ENCODE results near the gene SERPINA6. TPM values are rescaled to one million over a fixed set of nuclear protein-coding genes. Genes with fewer than 3 reads are reported as not detected.
"Not testable (repeated sequence)": the region's sequence is repeated elsewhere in the genome, so short reads cannot be mapped to it uniquely, and the experiment has no call there.

The SERPINA6 gene
- total and polyA plus RNA-seq, 12 donors = not detected

DNA sequence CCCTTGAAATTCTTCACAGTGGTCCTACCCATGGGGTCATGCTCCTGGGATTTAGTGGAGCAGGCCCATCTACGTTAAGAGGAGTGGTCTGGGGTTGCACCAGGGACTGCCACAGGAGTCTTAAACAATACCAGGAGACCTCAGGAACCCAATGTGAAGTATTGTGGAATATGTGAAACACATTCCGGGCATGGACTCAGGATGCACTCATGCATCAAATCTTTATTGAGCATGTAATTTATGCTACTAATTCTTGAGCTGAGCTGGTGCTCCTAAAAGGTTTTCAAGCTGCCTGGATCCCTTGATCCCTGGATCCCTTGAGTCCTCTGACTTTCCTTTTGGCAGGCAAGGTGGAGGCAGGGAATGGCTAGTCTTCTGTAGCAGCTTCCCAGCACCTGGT, 38.9 kb downstream of the SERPINA6 start:
- DNase-seq = no peak
- intact Hi-C loops (cut with DNase I) = no loop called here
- no peak for ATAC-seq
- no peak overlapping the region for H3K27ac ChIP-seq
- TF ChIP-seq, protein P1, sequence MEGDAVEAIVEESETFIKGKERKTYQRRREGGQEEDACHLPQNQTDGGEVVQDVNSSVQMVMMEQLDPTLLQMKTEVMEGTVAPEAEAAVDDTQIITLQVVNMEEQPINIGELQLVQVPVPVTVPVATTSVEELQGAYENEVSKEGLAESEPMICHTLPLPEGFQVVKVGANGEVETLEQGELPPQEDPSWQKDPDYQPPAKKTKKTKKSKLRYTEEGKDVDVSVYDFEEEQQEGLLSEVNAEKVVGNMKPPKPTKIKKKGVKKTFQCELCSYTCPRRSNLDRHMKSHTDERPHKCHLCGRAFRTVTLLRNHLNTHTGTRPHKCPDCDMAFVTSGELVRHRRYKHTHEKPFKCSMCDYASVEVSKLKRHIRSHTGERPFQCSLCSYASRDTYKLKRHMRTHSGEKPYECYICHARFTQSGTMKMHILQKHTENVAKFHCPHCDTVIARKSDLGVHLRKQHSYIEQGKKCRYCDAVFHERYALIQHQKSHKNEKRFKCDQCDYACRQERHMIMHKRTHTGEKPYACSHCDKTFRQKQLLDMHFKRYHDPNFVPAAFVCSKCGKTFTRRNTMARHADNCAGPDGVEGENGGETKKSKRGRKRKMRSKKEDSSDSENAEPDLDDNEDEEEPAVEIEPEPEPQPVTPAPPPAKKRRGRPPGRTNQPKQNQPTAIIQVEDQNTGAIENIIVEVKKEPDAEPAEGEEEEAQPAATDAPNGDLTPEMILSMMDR (IDR thresholded peaks at IDR 0.05) = no peak
- H3K36me3 ChIP-seq = no peaks in the 10 kb centered on the region
- no peaks in the 10 kb centered on the region for H3K4me1 ChIP-seq
- WGBS, 2 donors = 81 to 96% methylated on average over 2 of the region's 2 CpGs
- peaks cover 0 to 5% (median 0%) of the 10 kb centered on the region in 7 donors for H3K27me3 ChIP-seq
- H3K4me3 ChIP-seq = no peak overlapping the region
- H3K9me3 ChIP-seq = no peaks in the 10 kb centered on the region

DNA sequence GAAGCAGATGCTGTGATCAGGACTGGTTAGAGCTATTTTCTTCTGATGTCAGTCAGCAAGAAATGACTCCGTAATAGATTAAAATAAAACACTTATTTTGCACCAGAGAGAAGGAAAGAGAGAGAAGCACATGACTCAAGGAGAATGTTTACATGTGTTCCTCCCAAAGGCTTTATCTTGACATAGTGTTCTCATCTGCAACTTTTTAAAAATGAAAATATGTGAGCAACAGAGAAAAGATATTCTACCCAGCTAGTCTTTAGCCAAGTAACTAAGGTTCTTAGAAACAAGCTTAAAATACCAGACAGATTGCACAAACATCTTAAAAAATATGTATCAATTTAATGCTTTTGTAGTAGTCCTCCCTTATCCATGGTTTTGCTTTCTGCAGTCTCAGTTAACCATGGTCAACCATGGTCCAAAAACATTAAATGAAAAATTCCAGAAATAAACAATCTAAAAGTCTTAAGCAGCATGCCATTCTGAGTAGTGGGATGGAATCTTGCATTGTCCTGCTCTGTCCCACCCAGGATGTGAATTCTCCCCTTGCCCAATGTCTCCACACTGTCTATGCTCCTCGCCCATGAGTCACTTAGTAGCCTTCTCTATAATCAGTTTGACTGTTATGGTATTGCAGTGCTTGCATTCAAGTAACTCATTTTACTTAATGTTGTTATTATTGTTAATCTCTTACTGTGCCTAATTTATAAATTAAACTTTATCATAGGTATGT, 40.0 kb downstream of the SERPINA6 start:
- Histone ChIP-seq H3K27ac (no peak overlapping the region), H3K4me3 (no peak overlapping the region), H3K4me1 (no peaks in the 10 kb centered on the region), H3K36me3 (no peaks in the 10 kb centered on the region), H3K27me3 (peaks cover 0 to 8% (median 0%) of the 10 kb centered on the region in 7 donors), H3K9me3 (no peaks in the 10 kb centered on the region)
- DNase-seq (no peak), ATAC-seq (no peak)
- TF ChIP-seq, protein P1 (IDR thresholded peaks at IDR 0.05) = no peak
- intact Hi-C loops (cut with DNase I) = no loop called here
- 79 to 86% methylated on average over 2 of the region's 2 CpGs for WGBS, 2 donors

DNA sequence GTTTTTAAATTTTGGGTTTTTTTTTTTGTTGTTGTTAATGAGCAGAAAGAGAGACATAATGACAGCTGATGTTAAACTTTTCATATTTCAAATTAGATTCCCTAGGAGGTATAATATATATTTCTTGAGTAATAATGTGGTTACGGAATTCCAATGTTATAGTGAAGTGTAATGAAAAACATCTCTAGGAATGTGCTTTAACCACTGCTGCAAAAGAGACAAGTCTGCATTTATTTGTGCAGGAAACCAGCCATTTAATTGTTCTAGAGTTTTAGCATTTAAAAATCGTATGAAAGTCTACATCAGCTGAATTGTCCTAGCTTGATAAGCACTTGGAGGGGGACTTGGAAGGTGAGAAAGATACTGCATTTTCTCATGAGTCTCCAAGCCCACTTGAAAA, 44.4 kb downstream of the SERPINA6 start:
- TF ChIP-seq, protein P1 (IDR thresholded peaks at IDR 0.05) = no peak
- H3K4me1 ChIP-seq = no peaks in the 10 kb centered on the region
- H3K27me3 ChIP-seq = peaks cover 0 to 8% (median 0%) of the 10 kb centered on the region in 7 donors
- intact Hi-C loops (cut with DNase I) = no loop called here
- no peak overlapping the region for H3K4me3 ChIP-seq
- ATAC-seq (no peak), DNase-seq (no peak)
- no peaks in the 10 kb centered on the region for H3K36me3 ChIP-seq
- H3K9me3 ChIP-seq = no peaks in the 10 kb centered on the region
- H3K27ac ChIP-seq = no peak overlapping the region
- WGBS, 2 donors = 67 to 71% methylated on average over 2 of the region's 2 CpGs

DNA sequence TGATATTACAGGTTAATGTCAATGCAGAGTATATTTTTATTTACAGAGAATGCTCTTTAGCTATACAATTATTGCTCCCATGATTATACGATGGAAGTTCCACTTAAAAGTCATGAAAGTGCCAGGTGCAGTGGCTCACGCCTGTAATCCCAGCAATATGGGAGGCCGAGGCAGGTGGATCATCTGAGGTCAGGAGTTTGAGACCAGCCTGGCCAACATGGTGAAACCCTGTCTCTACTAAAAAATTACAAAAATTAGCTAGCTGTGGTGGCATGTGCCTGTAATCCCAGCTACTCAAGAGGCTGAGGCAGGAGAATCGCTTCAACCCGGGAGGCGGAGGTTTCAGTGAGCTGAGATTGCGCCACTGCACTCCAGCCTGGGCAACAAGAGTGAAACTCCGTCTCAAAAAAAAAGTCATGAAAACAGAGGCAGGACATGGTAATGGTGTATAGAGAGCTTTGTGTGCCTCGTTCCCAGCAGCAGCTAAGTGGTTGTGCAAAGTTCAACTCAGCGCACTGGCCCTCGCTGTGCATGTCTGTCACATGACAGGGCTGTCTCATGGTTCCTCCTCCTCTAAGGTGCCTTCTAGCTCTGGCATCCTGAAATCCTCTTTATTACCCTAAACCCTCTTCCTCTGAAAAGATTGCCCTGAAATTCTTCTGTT, 46.1 kb downstream of the SERPINA6 start:
- intact Hi-C loops (cut with DNase I); H3K4me1 ChIP-seq; H3K36me3 ChIP-seq; ATAC-seq; H3K27me3 ChIP-seq; DNase-seq; H3K9me3 ChIP-seq; H3K4me3 ChIP-seq; H3K27ac ChIP-seq: not testable (repeated sequence)
- WGBS, 2 donors = 81 to 86% methylated on average over 11 of the region's 11 CpGs

DNA sequence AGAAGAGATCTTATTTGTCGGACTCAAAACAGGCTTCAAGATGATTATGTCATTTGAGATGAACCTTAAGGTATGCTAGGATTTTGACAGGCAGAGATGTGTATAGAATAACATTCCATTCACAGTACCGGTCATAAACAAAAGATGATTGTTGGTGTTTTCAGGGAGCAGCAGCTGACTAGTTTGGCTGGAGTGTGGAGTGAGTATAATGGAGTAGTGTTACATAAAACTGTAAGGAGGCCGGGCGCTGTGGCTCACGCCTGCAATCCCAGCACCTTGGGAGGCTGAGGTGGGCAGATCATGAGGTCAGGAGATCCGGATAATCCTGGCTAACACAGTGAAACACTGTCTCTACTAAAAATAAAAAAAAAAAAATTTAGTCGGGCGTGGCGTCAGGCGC, 54.0 kb downstream of the SERPINA6 start:
- DNase-seq = no peak
- Histone ChIP-seq H3K4me3 (no peak overlapping the region), H3K27me3 (peaks cover 0 to 23% (median 4%) of the 10 kb centered on the region in 7 donors), H3K4me1 (no peaks in the 10 kb centered on the region), H3K9me3 (no peaks in the 10 kb centered on the region), H3K27ac (no peak overlapping the region), H3K36me3 (no peaks in the 10 kb centered on the region)
- ATAC-seq = no peak
- TF ChIP-seq, protein P1 (IDR thresholded peaks at IDR 0.05) = no peak
- WGBS, 2 donors = 69 to 76% methylated on average over 10 of the region's 10 CpGs
- intact Hi-C loops (cut with DNase I) = no loop called here

DNA sequence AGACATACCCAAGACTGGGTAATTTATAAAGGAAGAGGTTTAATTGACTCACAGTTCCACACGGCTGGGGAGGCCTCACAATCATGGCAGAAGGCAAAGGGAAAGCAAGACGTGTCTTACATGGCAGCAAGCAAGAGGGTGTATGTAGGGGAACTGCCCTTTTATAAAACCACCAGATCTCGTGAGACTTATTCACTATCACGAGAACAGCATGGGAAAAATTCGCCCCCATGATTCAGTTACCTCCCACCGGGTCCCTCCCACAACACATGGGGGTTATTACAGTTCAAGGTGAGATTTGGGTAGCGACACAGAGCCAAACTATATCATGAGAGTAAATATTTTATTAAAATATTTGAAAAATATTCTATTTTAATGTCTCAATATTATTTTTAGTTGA, 54.6 kb downstream of the SERPINA6 start:
- H3K27ac ChIP-seq; H3K4me3 ChIP-seq; intact Hi-C loops (cut with DNase I); H3K36me3 ChIP-seq; DNase-seq; H3K9me3 ChIP-seq; H3K4me1 ChIP-seq; ATAC-seq: not testable (repeated sequence)
- H3K27me3 ChIP-seq = peaks cover 0 to 23% (median 4%) of the 10 kb centered on the region in 7 donors
- 73 to 81% methylated on average over 7 of the region's 7 CpGs for whole genome bisulfite sequencing, 2 donors

Data from heart right ventricle (tissue), 16 donors.